ENCODE measurements around the gene TTC21B. TPM values are rescaled to one million over a fixed set of nuclear protein-coding genes. Genes with fewer than 3 reads are reported as not detected.
"Not testable (repeated sequence)": the region's sequence is repeated elsewhere in the genome, so short reads cannot be mapped to it uniquely, and the experiment has no call there.

TTC21B gene
- total RNA-seq, 2 experiments from 2014 or later: 23.7 to 24.2 TPM

GRCh38 chr2:165863810-165864261 lies 89.7 kb downstream of the TTC21B start:
- Mint-ChIP-seq H3K36me3 (peaks cover 12% of the 10 kb centered on the region), H3K9me3 (peaks cover 5% of the 10 kb centered on the region), H3K4me3 (no peak overlapping the region), H3K4me1 (peaks cover 5% of the 10 kb centered on the region), H3K27me3 (no peaks in the 10 kb centered on the region), H3K27ac (no peak overlapping the region)
- POLR2A ChIA-PET: no interaction called here
- DNase-seq: no peak
- ATAC-seq (ENCODE audit: low read depth): no peak

- ATAC-seq (ENCODE audit: low read depth); H3K36me3 Mint-ChIP-seq; H3K4me1 Mint-ChIP-seq; H3K9me3 Mint-ChIP-seq; H3K27me3 Mint-ChIP-seq; H3K27ac Mint-ChIP-seq; H3K4me3 Mint-ChIP-seq; POLR2A ChIA-PET; DNase-seq: not testable (repeated sequence)
Observed at GRCh38 chr2:165861083-165861482, 92.5 kb downstream of the TTC21B start.

DNA sequence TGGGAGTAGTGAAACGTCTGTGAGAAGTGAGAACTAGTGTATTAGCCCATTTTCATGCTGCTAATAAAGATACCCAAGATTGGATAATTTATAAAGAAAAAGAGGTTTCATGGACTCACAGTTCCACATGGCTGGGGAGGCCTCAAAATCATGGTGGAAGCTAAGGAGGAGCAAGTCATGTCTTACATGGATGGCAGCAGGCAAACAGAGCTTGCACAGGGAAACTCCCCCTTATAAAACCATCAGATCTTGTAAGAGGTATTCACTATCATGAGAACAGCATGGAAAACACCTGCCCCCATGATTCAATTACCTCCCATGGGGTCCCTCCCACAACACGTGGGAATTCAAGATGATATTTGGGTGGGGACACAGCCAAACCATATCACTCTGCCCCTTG lies 93.9 kb downstream of the TTC21B start:
- H3K27ac Mint-ChIP-seq; H3K27me3 Mint-ChIP-seq; DNase-seq; H3K4me1 Mint-ChIP-seq; ATAC-seq (ENCODE audit: low read depth); H3K9me3 Mint-ChIP-seq; POLR2A ChIA-PET; H3K4me3 Mint-ChIP-seq: not testable (repeated sequence)
- H3K36me3 Mint-ChIP-seq: peaks cover 13% of the 10 kb centered on the region

DNA sequence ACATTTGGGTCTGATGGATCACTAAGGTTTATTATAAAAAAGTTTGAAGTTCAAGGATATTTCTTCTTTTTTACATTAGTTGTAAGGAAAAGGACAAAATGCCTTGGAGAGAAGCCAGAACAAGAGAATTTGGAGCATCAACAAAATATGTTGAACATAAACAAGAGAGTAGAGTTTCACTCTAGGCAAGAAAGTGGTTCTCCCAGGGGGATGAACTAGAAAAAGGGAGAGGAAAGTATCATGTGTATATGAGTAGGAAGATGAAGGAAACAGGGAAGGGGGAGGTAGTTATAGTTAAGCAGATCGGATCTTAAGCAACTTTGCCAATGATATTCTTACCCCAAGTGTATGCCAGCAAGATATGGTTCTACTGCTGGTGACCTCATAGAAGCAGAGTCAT lies 95.7 kb downstream of the TTC21B start:
- POLR2A ChIA-PET: no interaction called here
- Mint-ChIP-seq H3K4me3 (no peak overlapping the region), H3K36me3 (peaks cover 19% of the 10 kb centered on the region), H3K27me3 (no peaks in the 10 kb centered on the region), H3K4me1 (no peaks in the 10 kb centered on the region), H3K9me3 (peaks cover 9% of the 10 kb centered on the region), H3K27ac (no peak overlapping the region)
- ATAC-seq (ENCODE audit: low read depth): no peak
- DNase-seq: no peak

- H3K27ac Mint-ChIP-seq: no peak overlapping the region
- H3K36me3 Mint-ChIP-seq: peaks cover 12% of the 10 kb centered on the region
- peaks cover 3% of the 10 kb centered on the region for H3K4me1 Mint-ChIP-seq
- H3K27me3 Mint-ChIP-seq: peaks cover 2% of the 10 kb centered on the region
- ATAC-seq (ENCODE audit: low read depth) (no peak), DNase-seq (no peak)
- no peak overlapping the region for H3K4me3 Mint-ChIP-seq
- POLR2A ChIA-PET: no interaction called here
- peaks cover 12% of the 10 kb centered on the region for H3K9me3 Mint-ChIP-seq
Observed at GRCh38 chr2:165852394-165852793, 101.2 kb downstream of the TTC21B start.

- H3K27ac Mint-ChIP-seq: no peak overlapping the region
- H3K4me3 Mint-ChIP-seq: no peak overlapping the region
- H3K36me3 Mint-ChIP-seq: no peaks in the 10 kb centered on the region
- H3K9me3 Mint-ChIP-seq: peaks cover 4% of the 10 kb centered on the region
- DNase-seq (no peak), ATAC-seq (ENCODE audit: low read depth) (no peak)
- H3K27me3 Mint-ChIP-seq: no peaks in the 10 kb centered on the region
- POLR2A ChIA-PET: no interaction called here
- no peaks in the 10 kb centered on the region for H3K4me1 Mint-ChIP-seq
Observed at GRCh38 chr2:165847001-165847400, 106.6 kb downstream of the TTC21B start.

DNA sequence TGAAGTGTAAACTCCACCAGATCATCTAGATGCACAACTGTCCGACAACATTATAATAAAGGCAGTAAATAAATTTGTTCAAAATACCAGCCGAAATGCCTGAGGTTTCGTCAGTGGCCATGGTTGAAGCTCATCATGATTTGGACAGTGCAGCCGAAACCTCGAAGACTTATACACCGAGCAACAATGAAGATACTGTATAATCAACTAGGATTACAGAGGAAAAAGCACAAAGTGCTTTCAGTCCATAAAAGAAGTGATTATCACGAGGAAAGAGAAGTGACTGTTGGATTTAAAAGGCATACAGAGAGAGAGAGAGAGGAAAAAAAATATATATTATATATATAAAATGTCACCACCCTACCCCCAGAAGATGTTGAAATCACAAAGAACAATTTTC lies 107.5 kb downstream of the TTC21B start:
- Mint-ChIP-seq H3K9me3 (no peaks in the 10 kb centered on the region), H3K27ac (no peak overlapping the region)
- DNase-seq: no peak

DNA sequence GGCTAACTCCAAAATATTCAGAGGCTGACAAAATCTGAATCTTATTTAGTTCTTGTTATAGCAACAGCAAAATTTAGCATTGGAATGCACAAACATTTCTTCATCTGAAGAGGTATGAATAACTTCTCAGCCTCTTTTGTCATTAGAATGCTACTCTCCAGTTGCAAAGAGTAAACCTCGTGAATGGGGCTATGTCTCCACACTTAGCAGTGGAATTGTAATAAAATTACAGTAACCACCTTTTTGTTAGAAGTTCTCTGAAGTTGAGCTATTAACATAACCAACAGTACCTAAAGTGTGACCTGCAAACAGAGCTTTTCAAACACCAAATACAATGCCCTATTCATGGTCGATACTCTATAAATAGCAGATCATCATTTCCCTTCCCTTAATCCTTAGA lies 109.4 kb downstream of the TTC21B start:
- DNase-seq (no peak), ATAC-seq (ENCODE audit: low read depth) (no peak)
- Mint-ChIP-seq H3K4me3 (no peak overlapping the region), H3K27me3 (peaks cover 2% of the 10 kb centered on the region), H3K36me3 (no peaks in the 10 kb centered on the region), H3K4me1 (no peaks in the 10 kb centered on the region), H3K9me3 (no peaks in the 10 kb centered on the region), H3K27ac (no peak overlapping the region)
- POLR2A ChIA-PET: no interaction called here

More for the DNA sequence above, 107.5 kb downstream of the TTC21B start:
- ATAC-seq (ENCODE audit: low read depth): no peak
- POLR2A ChIA-PET: no interaction called here
- H3K27me3 Mint-ChIP-seq: no peaks in the 10 kb centered on the region
- no peaks in the 10 kb centered on the region for H3K4me1 Mint-ChIP-seq
- no peaks in the 10 kb centered on the region for H3K36me3 Mint-ChIP-seq
- H3K4me3 Mint-ChIP-seq: no peak overlapping the region

GRCh38 chr2:165843351-165843750 lies 110.2 kb downstream of the TTC21B start:
- Mint-ChIP-seq H3K4me3 (no peak overlapping the region), H3K36me3 (no peaks in the 10 kb centered on the region), H3K9me3 (no peaks in the 10 kb centered on the region), H3K4me1 (no peaks in the 10 kb centered on the region), H3K27me3 (peaks cover 2% of the 10 kb centered on the region), H3K27ac (no peak overlapping the region)
- ATAC-seq (ENCODE audit: low read depth) (no peak), DNase-seq (no peak)
- POLR2A ChIA-PET: no interaction called here

- Mint-ChIP-seq H3K9me3 (no peaks in the 10 kb centered on the region), H3K4me3 (no peak overlapping the region), H3K27me3 (peaks cover 2% of the 10 kb centered on the region), H3K27ac (no peak overlapping the region), H3K36me3 (no peaks in the 10 kb centered on the region), H3K4me1 (no peaks in the 10 kb centered on the region)
- DNase-seq (no peak), ATAC-seq (ENCODE audit: low read depth) (no peak)
- POLR2A ChIA-PET: no interaction called here
Observed at GRCh38 chr2:165840333-165840958, 113.1 kb downstream of the TTC21B start.

DNA sequence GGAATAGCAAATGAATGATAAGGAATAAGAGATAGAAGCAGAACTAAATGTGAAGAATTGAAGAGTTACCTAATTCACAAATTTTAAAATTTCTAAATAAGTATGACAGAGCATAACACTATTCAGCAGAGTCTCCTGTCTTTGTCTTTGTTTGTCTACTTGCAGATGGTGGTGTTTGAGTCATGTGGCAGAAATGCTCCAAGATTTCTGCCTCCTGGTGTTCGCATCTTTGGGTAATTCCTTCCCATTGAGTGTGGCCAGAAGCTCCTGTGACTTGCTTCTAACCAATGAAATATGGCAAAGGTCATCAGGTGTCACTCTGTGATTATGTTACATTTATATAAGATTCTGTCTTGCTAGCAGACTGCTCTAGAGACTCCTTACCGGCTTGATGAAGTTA lies 114.0 kb downstream of the TTC21B start:
- H3K9me3 Mint-ChIP-seq: no peaks in the 10 kb centered on the region
- H3K36me3 Mint-ChIP-seq: no peaks in the 10 kb centered on the region
- H3K27ac Mint-ChIP-seq: no peak overlapping the region
- DNase-seq (no peak), ATAC-seq (ENCODE audit: low read depth) (no peak)
- POLR2A ChIA-PET: no interaction called here
- H3K27me3 Mint-ChIP-seq: peaks cover 7% of the 10 kb centered on the region
- no peak overlapping the region for H3K4me3 Mint-ChIP-seq
- H3K4me1 Mint-ChIP-seq: no peaks in the 10 kb centered on the region

DNA sequence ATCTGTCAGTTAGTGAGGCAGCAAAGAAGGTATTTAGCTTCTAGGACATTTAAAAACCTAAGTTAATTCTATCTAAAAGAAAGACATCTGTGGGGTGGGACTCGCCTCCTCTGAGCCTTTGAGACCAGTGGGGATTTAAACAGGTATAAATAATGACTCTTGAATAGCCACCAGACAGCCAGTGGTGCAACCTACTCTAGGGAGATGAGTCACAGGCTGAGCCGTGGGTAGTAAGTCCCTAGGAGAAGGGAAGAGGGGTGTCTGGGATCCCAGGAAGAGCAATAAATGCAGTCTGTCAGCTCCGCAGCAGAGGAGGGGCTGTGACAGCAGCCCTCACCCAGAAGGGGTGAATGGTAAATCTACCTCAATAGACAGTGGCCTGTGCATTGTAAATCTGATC lies 116.5 kb downstream of the TTC21B start:
- H3K27ac Mint-ChIP-seq: no peak overlapping the region
- H3K4me1 Mint-ChIP-seq: no peaks in the 10 kb centered on the region
- no peaks in the 10 kb centered on the region for H3K36me3 Mint-ChIP-seq
- POLR2A ChIA-PET: no interaction called here
- DNase-seq: no peak
- no peak overlapping the region for H3K4me3 Mint-ChIP-seq
- no peaks in the 10 kb centered on the region for H3K9me3 Mint-ChIP-seq
- no peak for ATAC-seq (ENCODE audit: low read depth)
- peaks cover 7% of the 10 kb centered on the region for H3K27me3 Mint-ChIP-seq

DNA sequence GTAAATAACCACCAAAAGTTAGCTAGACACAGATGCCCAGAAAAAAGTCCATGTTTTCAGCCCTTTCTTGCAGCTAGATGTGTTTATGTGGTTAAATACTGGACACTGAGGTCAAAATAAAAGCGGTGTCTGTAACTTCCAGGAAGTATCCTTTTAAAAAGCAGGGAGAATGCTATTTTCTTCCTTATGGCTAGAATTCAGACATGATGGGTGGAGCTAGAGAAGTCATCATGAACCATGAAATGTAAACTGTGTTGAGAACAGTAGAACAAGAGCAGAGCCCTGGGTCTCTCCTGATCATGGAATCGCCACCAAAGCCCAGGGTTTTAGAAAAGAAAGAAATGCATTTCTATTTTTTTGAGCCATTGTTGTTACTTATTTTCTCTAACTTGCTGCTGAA lies 118.2 kb downstream of the TTC21B start:
- H3K4me3 Mint-ChIP-seq: no peak overlapping the region
- ATAC-seq (ENCODE audit: low read depth) (no peak), DNase-seq (no peak)
- H3K36me3 Mint-ChIP-seq: no peaks in the 10 kb centered on the region
- peaks cover 7% of the 10 kb centered on the region for H3K27me3 Mint-ChIP-seq
- no peaks in the 10 kb centered on the region for H3K9me3 Mint-ChIP-seq
- POLR2A ChIA-PET: no interaction called here
- no peak overlapping the region for H3K27ac Mint-ChIP-seq
- H3K4me1 Mint-ChIP-seq: no peaks in the 10 kb centered on the region

DNA sequence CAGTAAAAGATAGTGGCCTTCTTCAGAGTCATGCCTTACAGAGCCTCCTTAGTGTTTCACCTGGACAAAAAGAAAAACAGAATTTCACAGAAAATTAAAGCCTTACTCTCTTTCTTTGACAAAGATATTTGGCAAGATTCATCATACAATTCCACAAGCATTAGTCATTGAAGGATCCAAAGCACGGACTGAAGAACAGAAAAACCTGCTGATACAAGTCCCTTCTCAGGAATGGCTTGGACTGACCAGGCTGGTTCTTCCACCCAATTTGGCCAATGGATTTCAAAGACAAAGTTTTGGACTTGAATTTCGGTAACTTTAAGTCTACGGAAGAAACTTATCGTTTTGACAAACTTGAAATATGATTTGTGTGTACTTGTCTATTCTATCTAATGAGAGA lies 120.4 kb downstream of the TTC21B start:
- no peaks in the 10 kb centered on the region for H3K9me3 Mint-ChIP-seq
- POLR2A ChIA-PET: no interaction called here
- H3K4me1 Mint-ChIP-seq: no peaks in the 10 kb centered on the region
- H3K4me3 Mint-ChIP-seq: no peak overlapping the region
- ATAC-seq (ENCODE audit: low read depth) (no peak), DNase-seq (no peak)
- H3K36me3 Mint-ChIP-seq: no peaks in the 10 kb centered on the region
- no peak overlapping the region for H3K27ac Mint-ChIP-seq
- peaks cover 5% of the 10 kb centered on the region for H3K27me3 Mint-ChIP-seq

DNA sequence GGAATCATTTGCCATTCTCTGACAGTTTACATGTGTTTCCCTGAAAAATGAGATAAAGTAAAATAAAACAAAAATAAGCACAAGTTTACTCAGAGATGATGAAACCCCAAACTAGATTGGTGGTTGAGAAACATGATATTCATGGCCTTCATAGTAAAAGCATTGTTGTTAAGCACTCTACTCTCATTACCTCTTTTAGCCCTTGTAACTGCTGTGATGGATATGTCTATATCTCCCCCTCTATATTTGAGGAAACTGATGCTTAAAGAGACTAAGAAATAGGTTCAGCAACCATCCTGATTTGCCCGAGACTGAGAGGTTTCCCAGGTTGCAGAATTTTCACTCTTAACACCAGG lies 125.7 kb downstream of the TTC21B start:
- Mint-ChIP-seq H3K9me3 (no peaks in the 10 kb centered on the region), H3K27me3 (peaks cover 21% of the 10 kb centered on the region), H3K4me3 (no peak overlapping the region), H3K36me3 (no peaks in the 10 kb centered on the region), H3K27ac (no peak overlapping the region), H3K4me1 (no peaks in the 10 kb centered on the region)
- DNase-seq: no peak
- POLR2A ChIA-PET: no interaction called here
- ATAC-seq (ENCODE audit: low read depth): no peak
